ENCODE results near the gene VPS26B. TPM values are rescaled to one million over a fixed set of nuclear protein-coding genes. Genes with fewer than 3 reads are reported as not detected.
"Not testable (repeated sequence)": the region's sequence is repeated elsewhere in the genome, so short reads cannot be mapped to it uniquely, and the experiment has no call there.

Gene VPS26B
- total RNA-seq, 2 donors from 2014 or later: 32.5 to 33.6 TPM

DNA sequence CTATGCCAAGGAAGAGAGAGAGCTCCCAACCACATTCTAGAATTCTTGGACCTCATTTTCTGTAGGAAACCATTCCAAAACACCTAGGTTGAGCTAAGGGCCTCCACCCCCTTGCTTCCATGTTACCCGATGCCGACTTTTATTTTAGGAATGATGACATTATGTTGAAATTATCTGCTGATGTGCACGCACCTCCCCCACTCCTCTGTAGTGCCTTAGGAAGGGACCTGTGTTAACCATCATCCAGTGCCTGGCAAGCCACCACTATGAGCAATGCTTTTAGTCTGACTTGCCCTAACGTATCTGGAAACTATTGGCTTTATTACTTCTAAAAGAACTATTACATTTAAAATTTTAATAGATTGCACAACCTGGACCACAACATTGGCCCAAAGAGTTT is 42.8 kb upstream of the VPS26B start:
- no peaks in the 10 kb centered on the region for H3K4me1 ChIP-seq (ENCODE audit: control insufficient read depth, insufficient read depth, low read length)
- no peak overlapping the region for H3K27ac Mint-ChIP-seq
- H3K4me1 Mint-ChIP-seq: no peaks in the 10 kb centered on the region
- no peaks in the 10 kb centered on the region for H3K27me3 Mint-ChIP-seq (ENCODE audit: insufficient read depth)
- no peaks in the 10 kb centered on the region for H3K9me3 Mint-ChIP-seq
- no peak overlapping the region for H3K9ac ChIP-seq (ENCODE audit: extremely low read depth, low read length, poor library complexity, severe bottlenecking)
- TF ChIP-seq, protein P1, sequence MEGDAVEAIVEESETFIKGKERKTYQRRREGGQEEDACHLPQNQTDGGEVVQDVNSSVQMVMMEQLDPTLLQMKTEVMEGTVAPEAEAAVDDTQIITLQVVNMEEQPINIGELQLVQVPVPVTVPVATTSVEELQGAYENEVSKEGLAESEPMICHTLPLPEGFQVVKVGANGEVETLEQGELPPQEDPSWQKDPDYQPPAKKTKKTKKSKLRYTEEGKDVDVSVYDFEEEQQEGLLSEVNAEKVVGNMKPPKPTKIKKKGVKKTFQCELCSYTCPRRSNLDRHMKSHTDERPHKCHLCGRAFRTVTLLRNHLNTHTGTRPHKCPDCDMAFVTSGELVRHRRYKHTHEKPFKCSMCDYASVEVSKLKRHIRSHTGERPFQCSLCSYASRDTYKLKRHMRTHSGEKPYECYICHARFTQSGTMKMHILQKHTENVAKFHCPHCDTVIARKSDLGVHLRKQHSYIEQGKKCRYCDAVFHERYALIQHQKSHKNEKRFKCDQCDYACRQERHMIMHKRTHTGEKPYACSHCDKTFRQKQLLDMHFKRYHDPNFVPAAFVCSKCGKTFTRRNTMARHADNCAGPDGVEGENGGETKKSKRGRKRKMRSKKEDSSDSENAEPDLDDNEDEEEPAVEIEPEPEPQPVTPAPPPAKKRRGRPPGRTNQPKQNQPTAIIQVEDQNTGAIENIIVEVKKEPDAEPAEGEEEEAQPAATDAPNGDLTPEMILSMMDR (conservative IDR thresholded peaks at IDR 0.05): no peak
- no peak overlapping the region for H3K27ac ChIP-seq (ENCODE audit: low read depth, low read length)
- peaks cover 80% of the 10 kb centered on the region for H3K36me3 ChIP-seq (ENCODE audit: control insufficient read depth, insufficient read depth, low read length)
- DNase-seq: no peak
- no peak overlapping the region for H3K4me3 Mint-ChIP-seq
- H3K27me3 ChIP-seq (ENCODE audit: control insufficient read depth, insufficient read depth, low read length, poor library complexity, severe bottlenecking): no peaks in the 10 kb centered on the region
- no peaks in the 10 kb centered on the region for H3K9me3 ChIP-seq (ENCODE audit: control insufficient read depth, low read length)
- H3K36me3 Mint-ChIP-seq (ENCODE audit: low read depth): peaks cover 61% of the 10 kb centered on the region
- WGBS, 2 experiments (ENCODE audit: insufficient coverage in 1 of 2, insufficient read length in 1 of 2): 94 to 100% methylated on average over 1 to 4 of the region's 4 CpGs
- no peak overlapping the region for H3K4me3 ChIP-seq (ENCODE audit: low read length)

DNA sequence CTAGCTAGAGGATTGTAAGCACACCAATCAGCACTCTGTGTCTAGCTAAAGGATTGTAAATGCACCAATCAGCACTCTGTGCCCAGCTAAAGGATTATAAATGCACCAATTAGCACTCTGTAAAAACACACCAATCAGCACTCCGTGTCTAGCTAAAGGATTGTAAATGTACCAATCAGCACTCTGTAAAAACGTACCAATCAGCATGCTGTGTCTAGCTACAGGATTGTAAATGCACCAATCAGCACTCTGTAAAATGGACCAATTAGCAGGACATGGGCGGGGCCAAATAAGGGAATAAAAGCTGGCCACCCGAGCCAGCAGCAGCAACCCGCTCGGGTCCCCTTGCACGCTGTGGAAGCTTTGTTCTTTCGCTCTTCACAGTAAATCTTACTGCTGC is 36.4 kb upstream of the VPS26B start:
- peaks cover 85% of the 10 kb centered on the region for H3K36me3 Mint-ChIP-seq (ENCODE audit: low read depth)
- 97 to 100% methylated on average over 1 to 8 of the region's 8 CpGs for WGBS, 2 experiments (ENCODE audit: insufficient coverage in 1 of 2, insufficient read length in 1 of 2)
- peaks cover 16% of the 10 kb centered on the region for H3K9me3 Mint-ChIP-seq
- Histone ChIP-seq H3K9me3 (ENCODE audit: control insufficient read depth, low read length) (peaks cover 24% of the 10 kb centered on the region), H3K36me3 (ENCODE audit: control insufficient read depth, insufficient read depth, low read length) (peaks cover 81% of the 10 kb centered on the region)
- H3K9ac ChIP-seq (ENCODE audit: extremely low read depth, low read length, poor library complexity, severe bottlenecking); H3K4me3 Mint-ChIP-seq; H3K27ac ChIP-seq (ENCODE audit: low read depth, low read length); H3K27me3 Mint-ChIP-seq (ENCODE audit: insufficient read depth); H3K4me1 ChIP-seq (ENCODE audit: control insufficient read depth, insufficient read depth, low read length); H3K27ac Mint-ChIP-seq; H3K4me3 ChIP-seq (ENCODE audit: low read length); H3K27me3 ChIP-seq (ENCODE audit: control insufficient read depth, insufficient read depth, low read length, poor library complexity, severe bottlenecking); DNase-seq; H3K4me1 Mint-ChIP-seq: not testable (repeated sequence)

DNA sequence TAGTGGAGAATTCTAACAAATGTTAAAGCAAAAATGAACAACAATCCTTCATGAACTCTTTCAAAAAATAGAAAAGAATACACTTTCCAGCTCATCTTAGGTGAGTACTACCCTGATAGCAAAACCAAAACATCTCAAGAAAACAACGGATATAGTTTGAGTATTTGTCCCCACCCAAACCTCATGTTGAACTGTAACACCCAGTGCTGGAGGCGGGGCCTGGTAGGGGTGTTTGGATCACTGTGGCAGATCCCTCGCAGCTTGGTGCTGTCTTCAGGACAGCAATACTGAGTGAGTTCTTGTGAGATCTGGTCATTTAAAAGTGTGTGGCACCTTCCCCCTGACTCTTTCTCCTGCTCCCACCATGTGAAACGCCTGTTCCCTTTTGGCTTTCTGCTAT is 27.7 kb upstream of the VPS26B start:
- Mint-ChIP-seq H3K27me3 (ENCODE audit: insufficient read depth) (no peaks in the 10 kb centered on the region), H3K27ac (no peak overlapping the region), H3K36me3 (ENCODE audit: low read depth) (peaks cover 60% of the 10 kb centered on the region), H3K4me1 (peaks cover 28% of the 10 kb centered on the region), H3K4me3 (no peak overlapping the region), H3K9me3 (no peaks in the 10 kb centered on the region)
- no peaks in the 10 kb centered on the region for H3K27me3 ChIP-seq (ENCODE audit: control insufficient read depth, insufficient read depth, low read length, poor library complexity, severe bottlenecking)
- TF ChIP-seq, protein P1 (conservative IDR thresholded peaks at IDR 0.05): no peak
- H3K36me3 ChIP-seq (ENCODE audit: control insufficient read depth, insufficient read depth, low read length): peaks cover 58% of the 10 kb centered on the region
- DNase-seq: no peak
- H3K9ac ChIP-seq (ENCODE audit: extremely low read depth, low read length, poor library complexity, severe bottlenecking): no peak overlapping the region
- no peak overlapping the region for H3K4me3 ChIP-seq (ENCODE audit: low read length)
- H3K9me3 ChIP-seq (ENCODE audit: control insufficient read depth, low read length): no peaks in the 10 kb centered on the region
- H3K4me1 ChIP-seq (ENCODE audit: control insufficient read depth, insufficient read depth, low read length): peaks cover 7% of the 10 kb centered on the region
- 96 to 100% methylated on average over 1 to 4 of the region's 4 CpGs for WGBS, 2 experiments (ENCODE audit: insufficient coverage in 1 of 2, insufficient read length in 1 of 2)
- no peak overlapping the region for H3K27ac ChIP-seq (ENCODE audit: low read depth, low read length)

DNA sequence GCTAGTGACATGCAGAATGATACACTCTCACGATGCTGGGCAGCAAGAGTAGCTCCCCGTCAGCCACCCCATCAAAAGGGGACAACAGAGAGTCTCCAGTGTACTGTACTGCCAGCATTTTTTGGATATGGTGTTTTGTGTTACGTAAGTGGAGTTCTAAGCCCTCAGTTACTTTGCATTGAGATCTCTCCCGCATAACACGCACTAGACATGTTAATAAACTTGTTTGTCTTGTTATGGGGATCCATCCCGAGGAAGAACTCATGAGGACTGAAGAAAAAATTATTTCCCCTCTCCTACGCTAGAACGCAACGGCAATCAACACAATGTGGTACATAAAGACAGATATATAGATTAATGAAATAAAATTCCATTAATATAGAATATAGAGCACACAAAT is 24.9 kb upstream of the VPS26B start:
- Mint-ChIP-seq H3K36me3 (ENCODE audit: low read depth) (peaks cover 66% of the 10 kb centered on the region), H3K9me3 (no peaks in the 10 kb centered on the region), H3K27ac (no peak overlapping the region), H3K27me3 (ENCODE audit: insufficient read depth) (no peaks in the 10 kb centered on the region), H3K4me3 (no peak overlapping the region), H3K4me1 (peaks cover 28% of the 10 kb centered on the region)
- TF ChIP-seq, protein P1 (conservative IDR thresholded peaks at IDR 0.05): no peak
- H3K27ac ChIP-seq (ENCODE audit: low read depth, low read length): no peak overlapping the region
- H3K36me3 ChIP-seq (ENCODE audit: control insufficient read depth, insufficient read depth, low read length): peaks cover 59% of the 10 kb centered on the region
- no peak overlapping the region for H3K4me3 ChIP-seq (ENCODE audit: low read length)
- no peaks in the 10 kb centered on the region for H3K9me3 ChIP-seq (ENCODE audit: control insufficient read depth, low read length)
- 95 to 96% methylated on average over 4 to 6 of the region's 9 CpGs for WGBS, 2 experiments (ENCODE audit: insufficient coverage in 1 of 2, insufficient read length in 1 of 2)
- no peak for DNase-seq
- H3K9ac ChIP-seq (ENCODE audit: extremely low read depth, low read length, poor library complexity, severe bottlenecking): no peak overlapping the region
- no peaks in the 10 kb centered on the region for H3K27me3 ChIP-seq (ENCODE audit: control insufficient read depth, insufficient read depth, low read length, poor library complexity, severe bottlenecking)
- H3K4me1 ChIP-seq (ENCODE audit: control insufficient read depth, insufficient read depth, low read length): peaks cover 7% of the 10 kb centered on the region

Measured in endodermal cell (in vitro differentiated cells).